ENCODE measurements around the gene ZFP2. TPM values are rescaled to one million over a fixed set of nuclear protein-coding genes. Genes with fewer than 3 reads are reported as not detected.

Gene ZFP2
- total and polyA plus RNA-seq, 2 of the 13 experiments (the other 11 are each of a cell fraction or from before 2014, with no cell fraction given), result 0.27 to 0.42 TPM

GRCh38 chr5:178859625-178860521, 35.8 kb upstream of the ZFP2 start, which contains the start of gene ZNF354B (continued):
- peak; percentile 86; the same call in 1 of the 2 replicates for TF ChIP-seq CREB3 (CRISPR knock-in tag; IDR thresholded peaks at IDR 0.05)
- TF ChIP-seq BRCA1 (CRISPR knock-in tag; IDR thresholded peaks at IDR 0.05), result no peak
- TF ChIP-seq ZSCAN25 (CRISPR knock-in tag; IDR thresholded peaks at IDR 0.05), result no peak
- TF ChIP-seq SRF (IDR thresholded peaks at IDR 0.05; ENCODE audit: low read depth, low read length), result no peak
- TF ChIP-seq ZNF772 (CRISPR knock-in tag; IDR thresholded peaks at IDR 0.05), result peak; percentile 83
- TF ChIP-seq TOPORS (CRISPR knock-in tag; IDR thresholded peaks at IDR 0.05), result no peak
- TF ChIP-seq, protein P1, sequence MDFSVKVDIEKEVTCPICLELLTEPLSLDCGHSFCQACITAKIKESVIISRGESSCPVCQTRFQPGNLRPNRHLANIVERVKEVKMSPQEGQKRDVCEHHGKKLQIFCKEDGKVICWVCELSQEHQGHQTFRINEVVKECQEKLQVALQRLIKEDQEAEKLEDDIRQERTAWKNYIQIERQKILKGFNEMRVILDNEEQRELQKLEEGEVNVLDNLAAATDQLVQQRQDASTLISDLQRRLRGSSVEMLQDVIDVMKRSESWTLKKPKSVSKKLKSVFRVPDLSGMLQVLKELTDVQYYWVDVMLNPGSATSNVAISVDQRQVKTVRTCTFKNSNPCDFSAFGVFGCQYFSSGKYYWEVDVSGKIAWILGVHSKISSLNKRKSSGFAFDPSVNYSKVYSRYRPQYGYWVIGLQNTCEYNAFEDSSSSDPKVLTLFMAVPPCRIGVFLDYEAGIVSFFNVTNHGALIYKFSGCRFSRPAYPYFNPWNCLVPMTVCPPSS (IDR thresholded peaks at IDR 0.05), result no peak
- TF ChIP-seq ZSCAN21 (CRISPR knock-in tag; IDR thresholded peaks at IDR 0.05; ENCODE audit: borderline replicate concordance), result peak; percentile 31; the same call in 1 of the 2 replicates
- no peak for TF ChIP-seq CCAR2 (optimal IDR thresholded peaks at IDR 0.05; ENCODE audit: low read depth, low read length)
- TF ChIP-seq, protein P2, sequence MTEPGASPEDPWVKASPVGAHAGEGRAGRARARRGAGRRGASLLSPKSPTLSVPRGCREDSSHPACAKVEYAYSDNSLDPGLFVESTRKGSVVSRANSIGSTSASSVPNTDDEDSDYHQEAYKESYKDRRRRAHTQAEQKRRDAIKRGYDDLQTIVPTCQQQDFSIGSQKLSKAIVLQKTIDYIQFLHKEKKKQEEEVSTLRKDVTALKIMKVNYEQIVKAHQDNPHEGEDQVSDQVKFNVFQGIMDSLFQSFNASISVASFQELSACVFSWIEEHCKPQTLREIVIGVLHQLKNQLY (CRISPR knock-in tag; IDR thresholded peaks at IDR 0.05), result no peak
- TF ChIP-seq PATZ1 (CRISPR knock-in tag; IDR thresholded peaks at IDR 0.05), result peak; percentile 82
- TF ChIP-seq, protein P3, sequence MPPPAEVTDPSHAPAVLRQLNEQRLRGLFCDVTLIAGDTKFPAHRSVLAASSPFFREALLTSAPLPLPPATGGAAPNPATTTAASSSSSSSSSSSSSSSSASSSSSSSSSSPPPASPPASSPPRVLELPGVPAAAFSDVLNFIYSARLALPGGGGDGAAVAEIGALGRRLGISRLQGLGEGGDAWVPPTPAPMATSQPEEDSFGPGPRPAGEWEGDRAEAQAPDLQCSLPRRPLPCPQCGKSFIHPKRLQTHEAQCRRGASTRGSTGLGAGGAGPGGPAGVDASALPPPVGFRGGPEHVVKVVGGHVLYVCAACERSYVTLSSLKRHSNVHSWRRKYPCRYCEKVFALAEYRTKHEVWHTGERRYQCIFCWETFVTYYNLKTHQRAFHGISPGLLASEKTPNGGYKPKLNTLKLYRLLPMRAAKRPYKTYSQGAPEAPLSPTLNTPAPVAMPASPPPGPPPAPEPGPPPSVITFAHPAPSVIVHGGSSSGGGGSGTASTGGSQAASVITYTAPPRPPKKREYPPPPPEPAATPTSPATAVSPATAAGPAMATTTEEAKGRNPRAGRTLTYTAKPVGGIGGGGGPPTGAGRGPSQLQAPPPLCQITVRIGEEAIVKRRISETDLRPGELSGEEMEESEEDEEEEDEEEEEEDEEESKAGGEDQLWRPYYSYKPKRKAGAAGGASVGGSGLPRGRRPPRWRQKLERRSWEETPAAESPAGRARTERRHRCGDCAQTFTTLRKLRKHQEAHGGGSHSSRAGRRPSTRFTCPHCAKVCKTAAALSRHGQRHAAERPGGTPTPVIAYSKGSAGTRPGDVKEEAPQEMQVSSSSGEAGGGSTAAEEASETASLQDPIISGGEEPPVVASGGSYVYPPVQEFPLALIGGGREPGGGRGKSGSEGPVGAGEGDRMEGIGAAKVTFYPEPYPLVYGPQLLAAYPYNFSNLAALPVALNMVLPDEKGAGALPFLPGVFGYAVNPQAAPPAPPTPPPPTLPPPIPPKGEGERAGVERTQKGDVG (CRISPR knock-in tag; IDR thresholded peaks at IDR 0.05; ENCODE audit: borderline replicate concordance), result no peak
- no peak for TF ChIP-seq ZNF232 (CRISPR knock-in tag; IDR thresholded peaks at IDR 0.05; ENCODE audit: borderline replicate concordance)
- no peak for TF ChIP-seq ZNF644 (CRISPR knock-in tag; IDR thresholded peaks at IDR 0.05; ENCODE audit: low read depth)
- TF ChIP-seq ZNF747 (CRISPR knock-in tag; IDR thresholded peaks at IDR 0.05; ENCODE audit: borderline replicate concordance), result peak; percentile 50; the same call in 1 of the 2 replicates
- TF ChIP-seq ZNF205 (CRISPR knock-in tag; IDR thresholded peaks at IDR 0.05), result peak; percentile 81
- peak; percentile 95; the same call in 1 of the 2 replicates for TF ChIP-seq ZNF782 (CRISPR knock-in tag; IDR thresholded peaks at IDR 0.05; ENCODE audit: borderline replicate concordance)
- TF ChIP-seq ZNF672 (CRISPR knock-in tag; IDR thresholded peaks at IDR 0.05), result no peak
- TF ChIP-seq ZNF234 (CRISPR knock-in tag; conservative IDR thresholded peaks at IDR 0.05), result no peak
